ENCODE results near the gene FITM1.

FITM1 gene

GRCh38 chr14:24146978-24147760 is 16.7 kb downstream of the FITM1 start, which contains the start of gene RNF31 (continued):
- TF ChIP-seq ZNF513 (tag by site-specific recombination; IDR thresholded peaks at IDR 0.05) (peak; percentile 86), ZFP3 (tag by site-specific recombination; IDR thresholded peaks at IDR 0.05; ENCODE audit: low read depth) (no peak), ZSCAN5A (tag by site-specific recombination; IDR thresholded peaks at IDR 0.05) (0 out of 2 replicates have a peak, but pooled peaks have one; percentile 36), ZNF394 (tag by site-specific recombination; IDR thresholded peaks at IDR 0.05; ENCODE audit: borderline replicate concordance) (no peak), ZIC2 (tag by site-specific recombination; IDR thresholded peaks at IDR 0.05) (no peak), ZNF830 (tag by site-specific recombination; IDR thresholded peaks at IDR 0.05; ENCODE audit: low read depth) (no peak), ZNF2 (tag by site-specific recombination; IDR thresholded peaks at IDR 0.05) (peak; percentile 13; the same call in 1 of the 2 replicates), ZNF660 (tag by site-specific recombination; IDR thresholded peaks at IDR 0.05) (no peak), ZNF792 (tag by site-specific recombination; IDR thresholded peaks at IDR 0.05) (no peak), ZNF302 (tag by site-specific recombination; IDR thresholded peaks at IDR 0.05; ENCODE audit: low read depth) (no peak), ZNF510 (tag by site-specific recombination; IDR thresholded peaks at IDR 0.05; ENCODE audit: insufficient replicate concordance) (no peak), KLF8 (tag by site-specific recombination; IDR thresholded peaks at IDR 0.05) (peak; percentile 69; the same call in 1 of the 2 replicates), ZNF518A (tag by site-specific recombination; conservative IDR thresholded peaks at IDR 0.05; ENCODE audit: low read depth) (no peak), GLIS2 (tag by site-specific recombination; IDR thresholded peaks at IDR 0.05) (no peak; the same call in 1 of the 2 replicates), ZNF112 (tag by site-specific recombination; IDR thresholded peaks at IDR 0.05) (no peak), HOXD13 (CRISPR knock-in tag; IDR thresholded peaks at IDR 0.05; ENCODE audit: borderline replicate concordance) (no peak), TCF7L2 (IDR thresholded peaks at IDR 0.05; ENCODE audit: borderline replicate concordance, low read depth, low read length) (no peak), ZNF561 (tag by site-specific recombination; IDR thresholded peaks at IDR 0.05; ENCODE audit: borderline replicate concordance) (peak; percentile 31; the same call in 1 of the 2 replicates)

All from HEK293 (cell line).